Panc1 (cell line): ENCODE results near the gene ALK.

Experiments
- POLR2AphosphoS5 ChIP-seq: IDR thresholded peaks from 2 replicates; pipeline ENCODE4 v1.6.1; 2012; ENCODE audit warnings: mild to moderate bottlenecking, low read depth, low read length, moderate library complexity
- TF ChIP-seq, protein P1 (sequence below): fragments of 450-650 bp; IDR thresholded peaks from 2 replicates; pipeline ENCODE4 v1.5.1; 2017; ENCODE audit warnings: mild to moderate bottlenecking
- TF ChIP-seq, protein P2 (sequence below), 2 experiments: IDR thresholded peaks; 2 replicates each; pipeline ENCODE4 v1.6.1; 2011 to 2012; ENCODE audit warnings: low read depth in 2 of 2, control low read depth in 1 of 2, low read length in 1 of 2, mild to moderate bottlenecking in 1 of 2, moderate library complexity in 1 of 2; ENCODE audit not compliant: insufficient read depth in 1 of 2

DNA sequence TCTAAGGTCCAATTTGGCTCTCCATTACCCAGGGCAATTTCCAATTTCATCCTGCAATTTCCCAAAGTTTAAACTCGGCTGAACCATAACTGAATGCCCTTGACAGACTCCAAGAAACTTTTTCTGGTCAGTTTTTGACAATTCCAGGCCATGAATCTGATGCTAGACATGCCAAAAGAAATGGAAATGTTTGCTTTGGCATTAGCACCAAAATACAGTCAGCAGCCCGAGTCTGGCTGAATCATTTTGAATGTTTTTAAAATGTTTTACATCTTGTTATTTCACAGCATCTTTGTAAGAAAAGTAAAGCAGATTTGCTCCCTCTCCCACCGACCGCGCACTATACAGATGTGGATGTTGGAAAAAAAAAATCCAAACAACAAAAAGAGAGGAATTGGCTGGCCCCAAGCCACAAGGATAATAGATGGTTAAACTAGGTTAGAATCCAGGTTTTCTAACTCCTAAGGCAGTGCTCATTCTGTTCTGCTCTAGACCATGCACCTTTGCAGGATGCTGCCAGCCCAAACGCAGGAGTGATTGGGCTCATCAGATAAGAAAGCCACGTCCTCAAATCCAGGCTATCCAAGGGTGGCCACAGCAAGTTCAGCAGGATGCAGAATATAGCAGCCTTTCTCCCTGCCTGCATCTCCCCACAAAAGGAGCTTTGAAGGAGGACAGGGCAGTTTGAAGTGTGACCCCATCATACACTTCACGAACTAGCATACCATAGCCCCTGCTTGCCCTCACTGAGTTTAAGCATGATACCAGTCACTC lies 167.5 kb downstream of the ALK start:
- no peak for TF ChIP-seq POLR2AphosphoS5
- TF ChIP-seq, protein P1, sequence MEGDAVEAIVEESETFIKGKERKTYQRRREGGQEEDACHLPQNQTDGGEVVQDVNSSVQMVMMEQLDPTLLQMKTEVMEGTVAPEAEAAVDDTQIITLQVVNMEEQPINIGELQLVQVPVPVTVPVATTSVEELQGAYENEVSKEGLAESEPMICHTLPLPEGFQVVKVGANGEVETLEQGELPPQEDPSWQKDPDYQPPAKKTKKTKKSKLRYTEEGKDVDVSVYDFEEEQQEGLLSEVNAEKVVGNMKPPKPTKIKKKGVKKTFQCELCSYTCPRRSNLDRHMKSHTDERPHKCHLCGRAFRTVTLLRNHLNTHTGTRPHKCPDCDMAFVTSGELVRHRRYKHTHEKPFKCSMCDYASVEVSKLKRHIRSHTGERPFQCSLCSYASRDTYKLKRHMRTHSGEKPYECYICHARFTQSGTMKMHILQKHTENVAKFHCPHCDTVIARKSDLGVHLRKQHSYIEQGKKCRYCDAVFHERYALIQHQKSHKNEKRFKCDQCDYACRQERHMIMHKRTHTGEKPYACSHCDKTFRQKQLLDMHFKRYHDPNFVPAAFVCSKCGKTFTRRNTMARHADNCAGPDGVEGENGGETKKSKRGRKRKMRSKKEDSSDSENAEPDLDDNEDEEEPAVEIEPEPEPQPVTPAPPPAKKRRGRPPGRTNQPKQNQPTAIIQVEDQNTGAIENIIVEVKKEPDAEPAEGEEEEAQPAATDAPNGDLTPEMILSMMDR, result no peak
- TF ChIP-seq, protein P2, sequence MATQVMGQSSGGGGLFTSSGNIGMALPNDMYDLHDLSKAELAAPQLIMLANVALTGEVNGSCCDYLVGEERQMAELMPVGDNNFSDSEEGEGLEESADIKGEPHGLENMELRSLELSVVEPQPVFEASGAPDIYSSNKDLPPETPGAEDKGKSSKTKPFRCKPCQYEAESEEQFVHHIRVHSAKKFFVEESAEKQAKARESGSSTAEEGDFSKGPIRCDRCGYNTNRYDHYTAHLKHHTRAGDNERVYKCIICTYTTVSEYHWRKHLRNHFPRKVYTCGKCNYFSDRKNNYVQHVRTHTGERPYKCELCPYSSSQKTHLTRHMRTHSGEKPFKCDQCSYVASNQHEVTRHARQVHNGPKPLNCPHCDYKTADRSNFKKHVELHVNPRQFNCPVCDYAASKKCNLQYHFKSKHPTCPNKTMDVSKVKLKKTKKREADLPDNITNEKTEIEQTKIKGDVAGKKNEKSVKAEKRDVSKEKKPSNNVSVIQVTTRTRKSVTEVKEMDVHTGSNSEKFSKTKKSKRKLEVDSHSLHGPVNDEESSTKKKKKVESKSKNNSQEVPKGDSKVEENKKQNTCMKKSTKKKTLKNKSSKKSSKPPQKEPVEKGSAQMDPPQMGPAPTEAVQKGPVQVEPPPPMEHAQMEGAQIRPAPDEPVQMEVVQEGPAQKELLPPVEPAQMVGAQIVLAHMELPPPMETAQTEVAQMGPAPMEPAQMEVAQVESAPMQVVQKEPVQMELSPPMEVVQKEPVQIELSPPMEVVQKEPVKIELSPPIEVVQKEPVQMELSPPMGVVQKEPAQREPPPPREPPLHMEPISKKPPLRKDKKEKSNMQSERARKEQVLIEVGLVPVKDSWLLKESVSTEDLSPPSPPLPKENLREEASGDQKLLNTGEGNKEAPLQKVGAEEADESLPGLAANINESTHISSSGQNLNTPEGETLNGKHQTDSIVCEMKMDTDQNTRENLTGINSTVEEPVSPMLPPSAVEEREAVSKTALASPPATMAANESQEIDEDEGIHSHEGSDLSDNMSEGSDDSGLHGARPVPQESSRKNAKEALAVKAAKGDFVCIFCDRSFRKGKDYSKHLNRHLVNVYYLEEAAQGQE (IDR thresholded peaks at IDR 0.05; ENCODE audit: insufficient read depth in 1 of 2, low read depth in 2 of 2, low read length in 1 of 2), result no peak
